ENCODE data around the gene ARHGAP26. TPM values are rescaled to one million over a fixed set of nuclear protein-coding genes. Genes with fewer than 3 reads are reported as not detected.

Gene ARHGAP26
- total RNA-seq, 4 donors from 2014 or later = 61.0 to 76.7 (median 61.2) TPM

- in situ Hi-C loops (cut with MboI; ENCODE audit: low pct_ligation_motif_present in 1 of 4, low pct_unique_long_range_greater_than_20kb in 1 of 4, low sequenced_read_pairs in 3 of 4) = no loop called here
- intact Hi-C loops (cut with DNase I; ENCODE audit: low total_unique reads) = no loop called here
- Histone ChIP-seq H3K4me1 (peaks cover 6 to 28% (median 18%) of the 10 kb centered on the region in 4 donors), H3K4me3 (no peak overlapping the region), H3K27me3 (no peaks in the 10 kb centered on the region), H3K9me3 (no peaks in the 10 kb centered on the region), H3K27ac (no peak overlapping the region), H3K36me3 (peaks cover 0 to under 1% (median 0%) of the 10 kb centered on the region in 4 donors)
- no peak for DNase-seq
- TF ChIP-seq, protein P1, sequence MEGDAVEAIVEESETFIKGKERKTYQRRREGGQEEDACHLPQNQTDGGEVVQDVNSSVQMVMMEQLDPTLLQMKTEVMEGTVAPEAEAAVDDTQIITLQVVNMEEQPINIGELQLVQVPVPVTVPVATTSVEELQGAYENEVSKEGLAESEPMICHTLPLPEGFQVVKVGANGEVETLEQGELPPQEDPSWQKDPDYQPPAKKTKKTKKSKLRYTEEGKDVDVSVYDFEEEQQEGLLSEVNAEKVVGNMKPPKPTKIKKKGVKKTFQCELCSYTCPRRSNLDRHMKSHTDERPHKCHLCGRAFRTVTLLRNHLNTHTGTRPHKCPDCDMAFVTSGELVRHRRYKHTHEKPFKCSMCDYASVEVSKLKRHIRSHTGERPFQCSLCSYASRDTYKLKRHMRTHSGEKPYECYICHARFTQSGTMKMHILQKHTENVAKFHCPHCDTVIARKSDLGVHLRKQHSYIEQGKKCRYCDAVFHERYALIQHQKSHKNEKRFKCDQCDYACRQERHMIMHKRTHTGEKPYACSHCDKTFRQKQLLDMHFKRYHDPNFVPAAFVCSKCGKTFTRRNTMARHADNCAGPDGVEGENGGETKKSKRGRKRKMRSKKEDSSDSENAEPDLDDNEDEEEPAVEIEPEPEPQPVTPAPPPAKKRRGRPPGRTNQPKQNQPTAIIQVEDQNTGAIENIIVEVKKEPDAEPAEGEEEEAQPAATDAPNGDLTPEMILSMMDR (IDR thresholded peaks at IDR 0.05) = no peak
- 93 to 96% methylated on average over 3 to 4 of the region's 4 CpGs for WGBS, 2 donors (ENCODE audit: low coverage in 1 of 2)
Observed at GRCh38 chr5:143156572-143156971, 386.4 kb downstream of the ARHGAP26 start.

GRCh38 chr5:143159031-143159430 lies 388.9 kb downstream of the ARHGAP26 start:
- Histone ChIP-seq H3K36me3 (no peaks in the 10 kb centered on the region), H3K4me1 (peaks cover 6 to 15% (median 13%) of the 10 kb centered on the region in 4 donors), H3K4me3 (no peak overlapping the region), H3K27me3 (no peaks in the 10 kb centered on the region), H3K27ac (no peak overlapping the region), H3K9me3 (no peaks in the 10 kb centered on the region)
- in situ Hi-C loops (cut with MboI; ENCODE audit: low pct_ligation_motif_present in 1 of 4, low pct_unique_long_range_greater_than_20kb in 1 of 4, low sequenced_read_pairs in 3 of 4) (no loop called here), intact Hi-C loops (cut with DNase I; ENCODE audit: low total_unique reads) (no loop called here)
- TF ChIP-seq EP300 (IDR thresholded peaks at IDR 0.05; ENCODE audit: low read depth) (no peak), POLR2AphosphoS5 (IDR thresholded peaks at IDR 0.05) (no peak), POLR2A (IDR thresholded peaks at IDR 0.05) (no peak)
- TF ChIP-seq, protein P1 (IDR thresholded peaks at IDR 0.05) = no peak
- 65 to 86% methylated on average over 3 of the region's 3 CpGs for WGBS, 2 donors (ENCODE audit: low coverage in 1 of 2)
- no peak for DNase-seq

- peaks cover 0 to 10% (median 6%) of the 10 kb centered on the region in 4 donors for H3K4me1 ChIP-seq
- in situ Hi-C loops (cut with MboI; ENCODE audit: low pct_ligation_motif_present in 1 of 4, low pct_unique_long_range_greater_than_20kb in 1 of 4, low sequenced_read_pairs in 3 of 4) (no loop called here), intact Hi-C loops (cut with DNase I; ENCODE audit: low total_unique reads) (no loop called here)
- no peak overlapping the region for H3K4me3 ChIP-seq
- no peaks in the 10 kb centered on the region for H3K36me3 ChIP-seq
- DNase-seq = peak; percentile 26
- WGBS, 2 donors (ENCODE audit: low coverage in 1 of 2) = 88 to 90% methylated on average over 2 to 5 of the region's 5 CpGs
- no peak for TF ChIP-seq POLR2AphosphoS5 (IDR thresholded peaks at IDR 0.05)
- TF ChIP-seq, protein P1 (IDR thresholded peaks at IDR 0.05) = no peak
- no peaks in the 10 kb centered on the region for H3K9me3 ChIP-seq
- H3K27ac ChIP-seq = peak overlapping the region in 1 of 4 donors; percentile 5
- H3K27me3 ChIP-seq = no peaks in the 10 kb centered on the region
Observed at GRCh38 chr5:143161885-143162540, 391.8 kb downstream of the ARHGAP26 start.

DNA sequence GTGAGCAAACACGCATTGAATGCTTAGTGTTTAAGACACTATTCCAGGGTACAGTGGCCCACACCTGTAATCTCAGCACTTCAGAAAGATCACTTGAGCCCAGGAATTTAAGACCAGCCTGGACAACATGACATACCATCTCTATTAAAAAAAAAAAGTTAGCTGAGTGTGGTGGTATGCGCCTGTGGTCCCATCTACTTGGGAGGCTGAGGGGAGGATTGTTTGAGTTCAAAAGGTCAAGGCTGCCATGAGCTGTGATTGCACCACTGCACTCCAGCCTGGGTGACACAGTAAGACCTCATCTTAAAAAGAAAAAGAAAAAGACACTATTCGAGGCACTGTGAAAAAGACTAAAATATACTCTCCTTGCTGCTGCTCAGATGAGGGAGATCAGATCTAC lies 392.6 kb downstream of the ARHGAP26 start:
- DNase-seq = no peak
- Histone ChIP-seq H3K36me3 (no peaks in the 10 kb centered on the region), H3K4me3 (no peak overlapping the region), H3K9me3 (no peaks in the 10 kb centered on the region), H3K27ac (no peak overlapping the region), H3K4me1 (peaks cover 0 to 13% (median 6%) of the 10 kb centered on the region in 4 donors), H3K27me3 (no peaks in the 10 kb centered on the region)
- intact Hi-C loops (cut with DNase I; ENCODE audit: low total_unique reads) = no loop called here
- in situ Hi-C loops (cut with MboI; ENCODE audit: low pct_ligation_motif_present in 1 of 4, low pct_unique_long_range_greater_than_20kb in 1 of 4, low sequenced_read_pairs in 3 of 4) = no loop called here
- 95 to 100% methylated on average over 2 to 3 of the region's 3 CpGs for WGBS, 2 donors (ENCODE audit: low coverage in 1 of 2)
- TF ChIP-seq EP300 (IDR thresholded peaks at IDR 0.05; ENCODE audit: low read depth) = no peak
- TF ChIP-seq, protein P1 (IDR thresholded peaks at IDR 0.05) = no peak
